Measurements from ENCODE around the gene UNC93B1.

The UNC93B1 gene

GRCh38 chr11:68042219-68043028 lies 38.5 kb upstream of the UNC93B1 start:
- H3K4me3 ChIP-seq (replicated peaks; ENCODE audit: insufficient read depth, low read length) = peak overlapping the region; percentile 97
- peak in 1 of 2 experiments; percentile 24 for DNase-seq (ENCODE audit: low read depth in 1 of 2, low spot score in 1 of 2)
- TF ChIP-seq, protein P1, sequence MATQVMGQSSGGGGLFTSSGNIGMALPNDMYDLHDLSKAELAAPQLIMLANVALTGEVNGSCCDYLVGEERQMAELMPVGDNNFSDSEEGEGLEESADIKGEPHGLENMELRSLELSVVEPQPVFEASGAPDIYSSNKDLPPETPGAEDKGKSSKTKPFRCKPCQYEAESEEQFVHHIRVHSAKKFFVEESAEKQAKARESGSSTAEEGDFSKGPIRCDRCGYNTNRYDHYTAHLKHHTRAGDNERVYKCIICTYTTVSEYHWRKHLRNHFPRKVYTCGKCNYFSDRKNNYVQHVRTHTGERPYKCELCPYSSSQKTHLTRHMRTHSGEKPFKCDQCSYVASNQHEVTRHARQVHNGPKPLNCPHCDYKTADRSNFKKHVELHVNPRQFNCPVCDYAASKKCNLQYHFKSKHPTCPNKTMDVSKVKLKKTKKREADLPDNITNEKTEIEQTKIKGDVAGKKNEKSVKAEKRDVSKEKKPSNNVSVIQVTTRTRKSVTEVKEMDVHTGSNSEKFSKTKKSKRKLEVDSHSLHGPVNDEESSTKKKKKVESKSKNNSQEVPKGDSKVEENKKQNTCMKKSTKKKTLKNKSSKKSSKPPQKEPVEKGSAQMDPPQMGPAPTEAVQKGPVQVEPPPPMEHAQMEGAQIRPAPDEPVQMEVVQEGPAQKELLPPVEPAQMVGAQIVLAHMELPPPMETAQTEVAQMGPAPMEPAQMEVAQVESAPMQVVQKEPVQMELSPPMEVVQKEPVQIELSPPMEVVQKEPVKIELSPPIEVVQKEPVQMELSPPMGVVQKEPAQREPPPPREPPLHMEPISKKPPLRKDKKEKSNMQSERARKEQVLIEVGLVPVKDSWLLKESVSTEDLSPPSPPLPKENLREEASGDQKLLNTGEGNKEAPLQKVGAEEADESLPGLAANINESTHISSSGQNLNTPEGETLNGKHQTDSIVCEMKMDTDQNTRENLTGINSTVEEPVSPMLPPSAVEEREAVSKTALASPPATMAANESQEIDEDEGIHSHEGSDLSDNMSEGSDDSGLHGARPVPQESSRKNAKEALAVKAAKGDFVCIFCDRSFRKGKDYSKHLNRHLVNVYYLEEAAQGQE (IDR thresholded peaks at IDR 0.05; ENCODE audit: insufficient replicate concordance, low read depth) = no peak
- no peak for TF ChIP-seq SPI1 (IDR thresholded peaks at IDR 0.05; ENCODE audit: borderline replicate concordance, low read depth)
- no peak for TF ChIP-seq GABPA (IDR thresholded peaks at IDR 0.05; ENCODE audit: low read depth)
- no peak for TF ChIP-seq CTCF (IDR thresholded peaks at IDR 0.05; ENCODE audit: insufficient read depth, low read length)
- no peak for TF ChIP-seq POLR2AphosphoS5 (IDR thresholded peaks at IDR 0.05; ENCODE audit: low read depth)
- peak overlapping the region; percentile 81 for H3K27ac ChIP-seq (replicated peaks)
- H3K27me3 ChIP-seq (ENCODE audit: insufficient read depth, poor library complexity, severe bottlenecking) = no peaks in the 10 kb centered on the region

DNA sequence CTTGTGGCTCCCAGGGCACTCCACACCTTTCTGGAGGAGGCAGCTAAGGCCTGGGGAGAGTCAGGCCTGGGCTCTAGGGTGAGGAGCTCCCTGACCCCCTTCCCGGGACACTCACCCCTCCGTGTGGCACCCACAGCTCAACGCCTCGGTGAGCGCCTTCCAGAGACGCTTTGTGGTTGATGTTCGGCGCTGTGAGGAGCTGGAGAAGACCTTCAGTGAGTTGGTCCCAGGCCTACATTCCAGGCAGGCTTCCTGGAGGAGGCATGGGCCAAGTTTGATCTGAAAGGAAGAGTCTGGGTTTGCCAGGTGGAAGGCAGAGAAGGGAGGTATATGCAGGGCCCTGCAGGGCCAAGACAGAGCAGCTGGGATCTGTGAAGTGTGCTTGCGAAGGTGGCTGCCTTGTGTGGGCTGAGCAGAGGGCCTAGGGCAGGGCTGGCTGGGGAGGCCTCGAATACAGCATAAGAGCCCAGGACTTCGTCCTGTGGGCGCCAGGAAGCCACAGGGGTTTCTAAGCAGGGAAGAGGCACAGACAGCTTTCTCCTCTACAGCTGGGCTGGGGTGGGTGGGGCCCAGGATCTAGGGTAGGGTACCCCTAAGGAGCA lies 37.8 kb upstream of the UNC93B1 start:
- TF ChIP-seq POLR2AphosphoS5 (IDR thresholded peaks at IDR 0.05; ENCODE audit: low read depth) (no peak), GABPA (IDR thresholded peaks at IDR 0.05; ENCODE audit: low read depth) (no peak), CTCF (IDR thresholded peaks at IDR 0.05; ENCODE audit: insufficient read depth, low read length) (no peak), SPI1 (IDR thresholded peaks at IDR 0.05; ENCODE audit: borderline replicate concordance, low read depth) (no peak)
- TF ChIP-seq, protein P1 (IDR thresholded peaks at IDR 0.05; ENCODE audit: insufficient replicate concordance, low read depth) = no peak
- H3K4me3 ChIP-seq (replicated peaks; ENCODE audit: insufficient read depth, low read length) = peak overlapping the region; percentile 97
- H3K27me3 ChIP-seq (ENCODE audit: insufficient read depth, poor library complexity, severe bottlenecking) = no peaks in the 10 kb centered on the region
- peak in 1 of 2 experiments; percentile 26 for DNase-seq (ENCODE audit: low read depth in 1 of 2, low spot score in 1 of 2)
- peak overlapping the region; percentile 81 for H3K27ac ChIP-seq (replicated peaks)

DNA sequence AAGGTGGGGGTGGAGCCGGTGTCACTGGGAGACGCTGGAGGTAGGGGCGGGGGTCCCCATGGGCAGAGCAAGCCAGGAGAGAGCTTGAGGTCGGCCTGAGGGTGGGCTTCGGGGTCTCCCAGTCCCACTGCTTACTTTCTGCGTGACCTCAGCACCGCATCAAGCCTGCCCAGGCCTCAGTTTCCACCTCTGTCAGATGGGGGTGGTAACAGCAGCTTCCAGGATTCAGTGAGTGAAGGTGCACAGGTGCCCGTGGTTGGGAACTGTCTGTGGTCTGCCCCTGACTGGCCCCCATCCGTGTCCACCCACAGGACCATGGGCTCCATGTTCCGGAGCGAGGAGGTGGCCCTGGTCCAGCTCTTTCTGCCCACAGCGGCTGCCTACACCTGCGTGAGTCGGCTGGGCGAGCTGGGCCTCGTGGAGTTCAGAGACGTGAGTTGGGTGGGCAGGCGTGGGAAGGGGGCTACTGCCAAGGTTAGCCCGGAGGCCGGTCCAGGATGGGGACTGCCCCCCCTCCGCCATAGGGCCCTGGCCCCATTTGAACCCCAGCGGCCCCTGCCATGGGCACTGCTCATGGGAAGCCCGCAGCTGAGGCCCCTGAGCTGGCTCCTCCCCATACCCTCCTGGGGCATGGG lies 37.2 kb upstream of the UNC93B1 start:
- TF ChIP-seq, protein P1 (IDR thresholded peaks at IDR 0.05; ENCODE audit: insufficient replicate concordance, low read depth) = no peak
- TF ChIP-seq CTCF (IDR thresholded peaks at IDR 0.05; ENCODE audit: insufficient read depth, low read length) (no peak), GABPA (IDR thresholded peaks at IDR 0.05; ENCODE audit: low read depth) (no peak), POLR2AphosphoS5 (IDR thresholded peaks at IDR 0.05; ENCODE audit: low read depth) (no peak), SPI1 (IDR thresholded peaks at IDR 0.05; ENCODE audit: borderline replicate concordance, low read depth) (no peak)
- no peaks in the 10 kb centered on the region for H3K27me3 ChIP-seq (ENCODE audit: insufficient read depth, poor library complexity, severe bottlenecking)
- DNase-seq (ENCODE audit: low read depth in 1 of 2, low spot score in 1 of 2) = peak in 1 of 2 experiments; percentile 28
- peak overlapping the region; percentile 81 for H3K27ac ChIP-seq (replicated peaks)
- peak overlapping the region; percentile 97 for H3K4me3 ChIP-seq (replicated peaks; ENCODE audit: insufficient read depth, low read length)

Data from HL-60 (cell line).